ENCODE measurements around the gene MEMO1.
"Not testable (repeated sequence)": the region's sequence is repeated elsewhere in the genome, so short reads cannot be mapped to it uniquely, and the experiment has no call there.

MEMO1 gene

GRCh38 chr2:31998731-31999383 is 12.0 kb downstream of the MEMO1 start:
- DNase-seq, result no peak

DNA sequence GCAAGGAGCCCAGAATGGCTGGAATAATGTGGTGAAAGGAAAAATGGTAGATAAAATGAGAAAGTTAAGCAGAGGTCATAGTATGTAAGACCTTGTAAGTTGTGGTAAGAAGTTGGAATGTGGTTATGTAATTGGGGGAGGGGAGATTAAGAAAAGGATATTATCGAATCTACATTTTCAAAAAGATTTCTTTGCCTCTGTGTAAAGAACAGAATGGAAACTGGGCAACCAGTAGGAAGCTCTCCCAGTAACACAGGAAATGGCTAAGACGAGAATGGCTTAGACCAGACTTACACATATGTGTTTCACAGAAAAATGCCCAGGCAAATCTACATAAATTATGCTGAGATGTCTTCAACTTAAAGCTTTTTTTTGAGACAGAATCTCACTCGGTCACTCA is 13.2 kb downstream of the MEMO1 start:
- peak; percentile 36 for DNase-seq

GRCh38 chr2:31996571-31997150 is 14.1 kb downstream of the MEMO1 start:
- DNase-seq, result no peak

GRCh38 chr2:31992934-31993333 is 17.9 kb downstream of the MEMO1 start:
- no peak for DNase-seq

DNA sequence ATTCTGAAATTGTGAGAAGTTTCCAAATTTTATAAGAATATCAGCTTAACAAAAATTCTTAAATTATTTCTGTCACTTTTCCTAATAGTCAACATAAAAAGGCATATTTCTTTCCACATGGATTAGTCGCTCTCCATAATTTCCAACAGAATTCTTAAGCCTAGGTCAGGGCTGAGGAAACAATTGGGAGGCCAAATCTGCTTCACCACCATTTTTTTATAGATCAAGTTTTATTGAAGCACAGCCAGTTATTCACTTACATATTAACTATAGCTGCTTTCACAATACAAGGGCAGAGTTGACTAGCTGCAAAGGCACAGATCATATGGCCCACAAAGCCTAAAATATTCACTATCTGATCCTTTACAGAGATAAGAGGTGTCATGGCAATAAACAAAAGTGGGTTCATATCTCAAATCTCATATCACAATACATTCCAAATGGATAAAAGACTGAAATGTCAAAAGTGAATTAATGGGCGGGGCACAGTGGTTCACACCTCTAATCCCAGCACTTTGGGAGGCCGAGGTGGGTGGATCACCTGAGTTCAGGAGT is 18.7 kb downstream of the MEMO1 start:
- DNase-seq, result no peak

- no peak for DNase-seq
These were observed 20.9 kb downstream of the MEMO1 start for GRCh38 chr2:31989946-31990345.

GRCh38 chr2:31987454-31988220 is 23.2 kb downstream of the MEMO1 start:
- DNase-seq, result peak; percentile 72

GRCh38 chr2:31986906-31987305 is 23.9 kb downstream of the MEMO1 start:
- DNase-seq, result no peak

GRCh38 chr2:31983762-31984467 is 26.9 kb downstream of the MEMO1 start:
- peak; percentile 27 for DNase-seq

DNA sequence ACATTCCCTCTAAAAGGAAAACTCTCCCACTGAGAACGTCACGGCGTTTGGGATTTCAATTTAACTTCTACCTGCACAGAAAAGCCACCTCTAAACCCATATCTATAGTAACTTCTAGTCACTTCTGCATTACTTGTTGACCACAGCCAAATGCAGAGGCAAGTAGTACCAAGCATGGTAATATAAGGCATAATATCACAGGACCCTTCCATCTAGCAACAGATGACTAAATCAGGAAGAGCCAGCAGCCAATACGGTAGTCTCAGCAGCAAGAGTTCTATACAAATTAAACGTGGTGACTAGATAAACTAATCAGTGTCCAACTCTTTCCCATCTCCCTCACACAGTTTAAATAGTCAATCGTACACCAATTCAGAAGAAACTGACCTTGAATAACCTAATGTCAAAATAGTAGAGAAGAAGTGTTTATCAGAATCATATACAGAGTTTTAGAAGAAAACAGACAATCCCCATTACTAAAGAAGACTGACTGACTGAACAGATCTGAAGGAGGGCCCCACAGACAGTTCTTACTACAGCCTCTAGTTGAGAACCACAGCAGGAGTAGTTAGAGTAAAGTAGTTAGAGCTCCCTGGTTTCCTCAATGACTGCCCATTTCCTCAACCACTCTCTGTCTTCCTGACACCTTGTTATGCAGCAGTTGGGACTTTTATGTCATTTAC is 30.0 kb downstream of the MEMO1 start:
- DNase-seq, result no peak

GRCh38 chr2:31979956-31980355 is 30.9 kb downstream of the MEMO1 start:
- DNase-seq, result no peak

GRCh38 chr2:31979018-31979417 is 31.8 kb downstream of the MEMO1 start:
- DNase-seq, result no peak

DNA sequence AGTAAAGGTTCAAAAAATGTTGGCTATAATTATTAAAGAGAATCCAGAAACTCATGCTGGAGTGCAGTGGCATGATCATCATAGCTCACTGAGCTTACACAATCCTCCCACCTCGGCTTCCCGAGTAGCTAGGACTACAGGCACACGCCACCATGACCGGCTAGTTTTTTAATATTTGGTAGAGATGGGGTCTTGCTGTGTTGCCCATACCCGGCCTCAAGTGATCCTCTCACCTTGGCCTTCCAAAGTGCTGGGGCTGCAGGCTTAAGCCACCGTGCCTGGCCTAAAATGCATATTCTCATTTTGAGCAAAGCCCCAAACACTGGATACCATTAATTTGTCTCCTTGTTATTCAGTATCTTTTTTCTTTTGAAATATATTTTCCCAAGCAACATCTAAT is 32.4 kb downstream of the MEMO1 start:
- DNase-seq, result no peak

- DNase-seq, result no peak
These were observed 37.1 kb downstream of the MEMO1 start for GRCh38 chr2:31973665-31974064.

DNA sequence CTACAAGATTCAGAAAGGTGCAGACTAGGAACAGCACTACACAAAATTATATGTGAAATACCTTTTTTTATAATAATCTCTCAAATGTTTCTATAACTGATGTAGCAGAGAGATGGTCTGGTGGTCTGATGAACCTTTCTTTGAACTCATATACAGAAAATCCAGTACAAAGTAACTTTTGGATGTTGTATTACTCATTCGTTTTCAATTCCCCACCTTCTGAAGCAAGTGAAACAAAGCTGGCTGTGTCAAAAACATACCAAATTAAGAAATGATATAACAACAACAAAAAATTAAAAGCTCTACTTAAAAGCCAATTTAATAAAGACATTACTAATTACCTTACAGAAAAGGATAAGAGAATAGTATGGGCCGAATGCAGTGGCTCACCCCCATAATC is 38.7 kb downstream of the MEMO1 start:
- DNase-seq, result no peak

DNA sequence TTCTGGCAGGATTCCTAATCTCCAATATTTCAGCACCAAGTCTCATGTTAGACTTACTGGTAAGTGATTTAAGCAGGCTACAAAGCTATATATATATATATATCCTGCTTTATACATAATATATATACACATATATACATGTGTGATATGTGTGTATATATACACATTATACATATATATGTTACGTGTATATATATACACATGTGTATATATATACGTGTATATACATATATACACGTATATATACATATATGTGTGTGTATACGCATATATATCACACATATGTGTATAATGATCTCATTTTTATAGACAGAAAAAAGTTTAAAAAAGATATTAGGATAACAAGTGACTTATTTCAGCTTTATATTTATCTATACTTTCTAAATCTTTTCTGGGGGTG is 41.6 kb downstream of the MEMO1 start:
- no peak for DNase-seq

DNA sequence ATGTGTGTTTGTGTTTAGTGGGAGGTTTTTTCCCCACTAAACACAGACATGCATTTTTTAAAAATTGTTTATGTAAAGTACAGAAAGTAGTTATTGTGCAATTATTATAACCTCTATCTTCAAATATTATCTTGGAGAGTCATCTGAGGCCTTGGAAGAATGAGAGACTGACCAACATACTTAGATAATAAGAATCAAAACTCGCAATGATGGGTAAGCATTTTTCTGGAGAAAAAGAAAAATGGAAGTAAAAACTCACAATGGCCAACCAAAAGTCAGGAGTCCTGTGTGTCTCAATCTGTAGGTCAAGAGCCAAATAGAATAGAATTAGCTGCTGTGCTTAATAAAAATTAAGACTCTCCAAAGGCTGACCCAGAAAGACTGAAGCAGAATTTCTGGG is 43.0 kb downstream of the MEMO1 start:
- DNase-seq, result no peak

DNA sequence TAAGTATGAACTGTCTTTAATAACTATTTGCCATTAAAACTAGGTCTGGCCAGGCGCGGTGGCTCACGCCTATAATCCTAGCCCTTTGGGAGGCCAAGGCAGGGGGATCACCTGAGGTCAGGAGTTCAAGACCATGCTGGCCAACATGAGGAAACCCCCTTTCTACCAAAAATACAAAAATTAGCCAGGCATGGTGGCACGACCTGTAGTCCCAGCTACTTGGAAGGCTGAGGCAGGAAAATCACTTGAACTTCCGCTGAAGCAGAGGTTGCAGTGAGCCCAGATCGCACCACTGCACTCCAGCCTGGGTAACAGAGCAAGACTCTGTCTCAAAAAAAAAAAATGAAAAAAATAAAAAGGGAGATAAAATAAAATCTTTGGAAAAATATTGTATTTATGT is 44.4 kb downstream of the MEMO1 start:
- DNase-seq, result not testable (repeated sequence)

DNA sequence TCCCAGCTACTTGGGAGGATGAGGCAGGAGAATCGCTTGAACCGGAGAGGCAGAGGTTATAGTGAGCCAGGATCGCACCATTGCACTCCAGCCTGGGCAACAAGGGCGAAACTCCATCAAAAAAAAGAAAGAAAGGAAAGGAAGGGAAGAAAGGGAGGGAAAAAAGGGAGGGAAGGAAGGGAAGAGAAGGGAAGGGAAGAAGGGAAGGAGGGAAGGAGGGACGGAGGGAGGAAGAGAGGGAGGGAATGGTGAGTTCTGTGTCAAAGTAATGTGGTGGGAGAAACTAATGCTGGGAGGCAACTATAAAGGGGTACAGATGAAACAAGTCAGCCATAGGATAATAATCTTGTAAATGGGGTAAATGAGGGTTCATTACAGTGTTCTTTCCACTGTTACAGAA is 45.7 kb downstream of the MEMO1 start:
- no peak for DNase-seq

DNA sequence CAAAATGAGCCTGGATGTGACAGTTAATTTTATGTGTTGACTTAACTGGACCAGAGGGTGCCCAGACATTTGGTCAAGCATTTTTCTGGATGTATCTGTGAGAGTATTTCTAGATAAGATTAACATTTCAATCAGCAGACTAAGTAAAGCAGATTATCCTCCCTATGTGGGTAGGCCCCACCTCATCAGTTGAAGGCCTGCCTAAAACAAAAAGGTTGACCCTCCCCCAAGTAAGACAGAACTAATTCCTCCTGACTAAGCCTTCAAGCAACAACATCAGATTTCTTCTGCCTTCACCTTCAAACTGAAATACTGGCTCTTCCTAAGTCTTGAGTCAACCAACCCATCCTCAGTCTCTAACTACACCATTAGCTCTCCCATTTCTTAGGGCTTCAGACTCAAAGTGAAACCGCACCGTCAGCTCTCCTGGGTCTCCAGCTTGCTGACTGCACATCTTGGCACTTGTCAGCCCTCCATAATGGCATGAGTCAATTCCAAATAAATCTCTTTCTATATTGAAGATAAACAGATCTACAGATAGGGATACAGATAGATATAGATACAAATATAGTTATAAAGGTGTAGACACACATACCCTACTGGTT is 47.9 kb downstream of the MEMO1 start:
- no peak for DNase-seq

- DNase-seq, result no peak
These were observed 52.6 kb downstream of the MEMO1 start for GRCh38 chr2:31958140-31958717.
